IMR-90 (cell line): ENCODE data around the gene PLCB3. TPM values are rescaled to one million over a fixed set of nuclear protein-coding genes. Genes with fewer than 3 reads are reported as not detected.

Experiments
- ATAC-seq: fragments of 200-7000 bp; cut with Tn5 transposase; 2 replicates; pipeline ENCODE4 v1.9.1; 2020; ENCODE audit warnings: low read depth, mild to moderate bottlenecking, moderate library complexity
- BruUV-seq: library from RNA; stranded (reverse); fragments of 400-500 nt; replicated peaks from 2 replicates; lab custom pipeline; 2021; lab: Mats Ljungman, UMichigan
- CTCF ChIA-PET: fragments of 300-600 bp; formaldehyde crosslinking; extraction: SDS; loops from one replicate; lab custom pipeline; 2021; ENCODE audit warnings: antibody characterized with exemption; lab: Yijun Ruan, JAX
- POLR2A ChIA-PET: fragments of 300-600 bp; sonication (Branson Sonifier 250); formaldehyde crosslinking; loops from one replicate; lab custom pipeline; 2022; ENCODE audit warnings: antibody characterized with exemption; ENCODE audit not compliant: unreplicated experiment; lab: Charles Lee
- DNase-seq: peaks from one replicate; pipeline ENCODE4 v3.0.0; 2013
- H2AFZ ChIP-seq: replicated peaks from 2 replicates; pipeline ENCODE3; 2013; ENCODE audit warnings: low read length, mild to moderate bottlenecking; ENCODE audit not compliant: poor library complexity
- H2AK5ac ChIP-seq: 2 replicates; pipeline ENCODE4 v1.6.1; 2013; ENCODE audit warnings: low read depth, low read length, inconsistent platforms
- H2AK9ac ChIP-seq: replicated peaks from 2 replicates; pipeline ENCODE3; 2013; ENCODE audit warnings: mild to moderate bottlenecking, low read depth, low read length, moderate library complexity; ENCODE audit not compliant: poor library complexity
- H2BK120ac ChIP-seq: 2 replicates; pipeline ENCODE4 v1.6.1; 2013; ENCODE audit warnings: low read depth, low read length, inconsistent platforms
- H2BK15ac ChIP-seq: 3 replicates; pipeline ENCODE4 v1.6.1; 2013; ENCODE audit warnings: low read depth, low read length, inconsistent platforms
- H2BK20ac ChIP-seq: 2 replicates; pipeline ENCODE4 v1.6.1; 2013; ENCODE audit warnings: low read depth, mild to moderate bottlenecking, inconsistent platforms, low read length, moderate library complexity
- H2BK5ac ChIP-seq: 2 replicates; pipeline ENCODE4 v1.6.1; 2013; ENCODE audit warnings: mild to moderate bottlenecking, low read depth, low read length, inconsistent platforms; ENCODE audit not compliant: poor library complexity, severe bottlenecking
- H3K14ac ChIP-seq: replicated peaks from 2 replicates; pipeline ENCODE4 v1.6.1; 2013; ENCODE audit warnings: low read depth, low read length, inconsistent platforms
- H3K18ac ChIP-seq: 2 replicates; pipeline ENCODE4 v1.6.1; 2013; ENCODE audit warnings: low read depth, low read length, control low read depth
- H3K23ac ChIP-seq: 2 replicates; pipeline ENCODE4 v1.6.1; 2013; ENCODE audit warnings: low read depth, low read length, inconsistent platforms
- H3K27ac ChIP-seq: 2 replicates; pipeline ENCODE4 v1.5.1; 2013; ENCODE audit warnings: mild to moderate bottlenecking, control low read depth, low read length; ENCODE audit not compliant: insufficient read depth
- H3K27me3 ChIP-seq: 2 replicates; pipeline ENCODE4 v1.6.1; 2013; ENCODE audit warnings: low read length; ENCODE audit not compliant: control insufficient read depth, insufficient read depth
- H3K36me3 ChIP-seq: 2 replicates; pipeline ENCODE4 v1.6.1; 2013; ENCODE audit warnings: low read length, mixed read lengths; ENCODE audit not compliant: control insufficient read depth, insufficient read depth
- H3K4ac ChIP-seq: 2 replicates; pipeline ENCODE4 v1.6.1; 2013; ENCODE audit warnings: low read depth, low read length, inconsistent platforms
- H3K4me1 ChIP-seq: 2 replicates; pipeline ENCODE4 v1.6.1; 2013; ENCODE audit warnings: low read length, mixed read lengths; ENCODE audit not compliant: control insufficient read depth, insufficient read depth
- H3K4me2 ChIP-seq: 2 replicates; pipeline ENCODE4 v1.6.1; 2013; ENCODE audit warnings: low read depth, mild to moderate bottlenecking, control low read depth, low read length, moderate library complexity
- H3K4me3 ChIP-seq: 2 replicates; pipeline ENCODE4 v1.5.1; 2013; ENCODE audit warnings: low read depth, mild to moderate bottlenecking, control low read depth, low read length, moderate library complexity; ENCODE audit not compliant: insufficient read depth
- H3K56ac ChIP-seq: 2 replicates; pipeline ENCODE4 v1.6.1; 2013; ENCODE audit warnings: low read length, inconsistent platforms; ENCODE audit not compliant: insufficient read depth; ENCODE audit errors: extremely low read depth
- H3K79me1 ChIP-seq, 2 experiments: 2 replicates each; pipeline ENCODE4 v1.6.1; 2013; ENCODE audit warnings: low read length in 2 of 2, inconsistent platforms in 1 of 2, low read depth in 1 of 2
- H3K9ac ChIP-seq: 2 replicates; pipeline ENCODE4 v1.6.1; 2013; ENCODE audit warnings: low read depth, low read length, control low read depth
- H3K9me1 ChIP-seq: 2 replicates; pipeline ENCODE4 v1.6.1; 2013; ENCODE audit warnings: low read length, inconsistent platforms; ENCODE audit not compliant: insufficient read depth
- H3K9me3 ChIP-seq: 2 replicates; pipeline ENCODE4 v1.6.1; 2013; ENCODE audit warnings: low read length; ENCODE audit not compliant: control insufficient read depth, insufficient read depth
- H4K20me1 ChIP-seq: 2 replicates; pipeline ENCODE4 v1.6.1; 2013; ENCODE audit warnings: low read length, inconsistent platforms; ENCODE audit not compliant: insufficient read depth
- H4K5ac ChIP-seq: 2 replicates; pipeline ENCODE4 v1.6.1; 2013; ENCODE audit warnings: mild to moderate bottlenecking, low read depth, low read length, control low read depth
- H4K8ac ChIP-seq, 2 experiments: 2 replicates each; pipeline ENCODE4 v1.6.1; 2013; ENCODE audit warnings: low read depth in 2 of 2, low read length in 2 of 2, control low read depth in 1 of 2, inconsistent platforms in 1 of 2
- H4K91ac ChIP-seq: 2 replicates; pipeline ENCODE4 v1.6.1; 2013; ENCODE audit warnings: low read depth, low read length, inconsistent platforms; ENCODE audit not compliant: insufficient read depth
- BHLHE40 ChIP-seq: fragments of 150-350 bp; IDR thresholded peaks from 2 replicates; pipeline ENCODE4 v1.6.1; 2016; ENCODE audit warnings: mild to moderate bottlenecking, low read depth, low read length
- CEBPB ChIP-seq: IDR thresholded peaks from 2 replicates; pipeline ENCODE4 v1.6.1; 2012; ENCODE audit warnings: low read depth, low read length, improper control_type of control experiment
- CHD1 ChIP-seq: IDR thresholded peaks from 2 replicates; pipeline ENCODE4 v1.6.1; 2012; ENCODE audit warnings: low read depth, low read length, improper control_type of control experiment
- CTCF ChIP-seq: conservative IDR thresholded peaks from 2 replicates; pipeline ENCODE4 v1.5.1; 2012; ENCODE audit warnings: mild to moderate bottlenecking, low read depth, low read length, improper control_type of control experiment
- ELK1 ChIP-seq: fragments of 150-350 bp; IDR thresholded peaks from 2 replicates; pipeline ENCODE4 v1.6.1; 2016; ENCODE audit warnings: low read depth, mild to moderate bottlenecking, low read length, moderate library complexity, borderline replicate concordance
- MAZ ChIP-seq: IDR thresholded peaks from 2 replicates; pipeline ENCODE4 v1.6.1; 2012; ENCODE audit warnings: low read depth, mild to moderate bottlenecking, low read length, improper control_type of control experiment, moderate library complexity, borderline replicate concordance
- MXI1 ChIP-seq: IDR thresholded peaks from 2 replicates; pipeline ENCODE4 v1.6.1; 2012; ENCODE audit warnings: low read depth, mild to moderate bottlenecking, low read length, moderate library complexity, borderline replicate concordance
- NFE2L2 ChIP-seq: fragments of 150-350 bp; IDR thresholded peaks from 2 replicates; pipeline ENCODE4 v1.6.1; 2016; ENCODE audit warnings: low read depth, mild to moderate bottlenecking, low read length
- POLR2A ChIP-seq: IDR thresholded peaks from 2 replicates; pipeline ENCODE4 v1.6.1; 2012; ENCODE audit warnings: mild to moderate bottlenecking, low read depth, low read length
- RAD21 ChIP-seq: IDR thresholded peaks from 2 replicates; pipeline ENCODE4 v1.6.1; 2012; ENCODE audit warnings: low read length, improper control_type of control experiment
- RFX5 ChIP-seq: IDR thresholded peaks from 2 replicates; pipeline ENCODE4 v1.8.0; 2012; ENCODE audit warnings: low read depth, mild to moderate bottlenecking, low read length, moderate library complexity
- WGBS, 2 experiments: methylation state at CpG; one replicate each; pipeline versions ENCODE4 v1.1.5 to v1.1.7; 2013; ENCODE audit warnings: missing lambda C conversion rate in 2 of 2; ENCODE audit not compliant: insufficient read length in 1 of 2; ENCODE audit errors: extremely low coverage in 2 of 2; 5-methylcytosine and 5-hydroxymethylcytosine counted together
- dilution Hi-C: fragments of 300-500 bp; cut with HindIII; formaldehyde crosslinking; loops from one replicate; pipeline ENCODE4 v1.14.3; 2018; ENCODE audit warnings: low sequenced_read_pairs; ENCODE audit not compliant: unreplicated experiment
- in situ Hi-C: fragments of 300-500 bp; cut with MboI; formaldehyde crosslinking; loops from 3 replicates; pipeline ENCODE4 v1.14.3; 2019; ENCODE audit warnings: low sequenced_read_pairs, inconsistent platforms, mixed read lengths
- intact Hi-C: fragments of 100-400 bp; cut with micrococcal nuclease; formaldehyde crosslinking; loops from 2 replicates; pipeline ENCODE4 v1.10.0; 2022
- polyA plus RNA-seq, 3 experiments: library from polyadenylated mRNA; depleted of rRNA; stranded (reverse); fragments of >200 nt; gene quantifications; 2 replicates each; pipeline ENCODE4 v1.2.3, GENCODE V29; 2012; ENCODE audit warnings: low replicate concordance in 1 of 3
- total RNA-seq: library from RNA; depleted of rRNA; stranded (reverse); fragments of >200 nt; gene quantifications from 2 replicates; pipeline ENCODE4 v1.2.3, GENCODE V29; 2012

PLCB3 gene
- total and polyA plus RNA-seq, 2 of the 4 experiments (the other 2 are of a cell fraction): 23.9 to 24.9 TPM

DNA sequence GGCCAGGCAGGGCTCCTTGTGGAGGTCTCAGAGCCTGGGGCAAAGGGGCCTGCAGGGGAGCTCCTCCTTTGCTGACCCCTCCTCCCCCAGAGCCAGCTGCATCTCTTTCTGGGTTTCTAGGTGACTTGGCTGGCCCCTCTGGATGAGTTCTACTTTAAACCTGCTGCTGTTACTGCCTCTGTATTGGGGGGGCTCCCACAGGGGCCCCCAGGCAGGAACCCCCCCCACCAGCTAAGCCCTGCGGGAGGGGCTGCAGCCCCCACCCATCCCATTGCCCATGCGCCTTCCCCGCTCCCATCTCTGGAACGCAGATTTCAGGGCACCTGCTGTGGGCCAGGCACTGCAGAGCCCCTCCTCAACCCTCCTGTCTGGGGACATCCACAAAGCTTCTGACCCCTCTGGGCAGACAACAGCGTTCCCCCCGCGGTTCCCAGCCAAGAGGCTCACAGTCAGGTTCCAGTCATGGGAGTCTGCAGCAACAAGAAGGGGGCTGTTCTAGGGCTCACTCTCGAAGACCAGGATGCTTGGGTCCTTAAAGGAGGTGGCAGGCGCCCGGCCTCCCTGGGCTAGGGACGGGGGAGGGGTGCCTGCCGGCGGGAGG, 815 bp upstream of the PLCB3 start:
- peaks cover 8 to 47% of the 10 kb centered on the region in 2 experiments for H3K79me1 ChIP-seq
- H3K23ac ChIP-seq: peak overlapping the region; percentile 48; the same call in 1 of the 2 replicates
- H2BK5ac ChIP-seq: no peak overlapping the region
- H4K91ac ChIP-seq: peak overlapping the region; percentile 34; the same call in 1 of the 2 replicates
- no peak overlapping the region for H3K18ac ChIP-seq
- intact Hi-C loops: loop anchor here (1.0 kb wide), 1 partner anchor 51 kb away; no protein-coding TSS in a partner anchor
- 0 out of 2 replicates have a peak overlapping the region, but pooled peaks have one; percentile 31 for H2AK5ac ChIP-seq
- H3K56ac ChIP-seq: no peak overlapping the region
- peak overlapping the region; percentile 98 for H3K4me3 ChIP-seq
- peak overlapping the region; percentile 99 for H2AFZ ChIP-seq
- in situ Hi-C loops: no loop called here
- H3K14ac ChIP-seq: 0 out of 2 replicates have a peak overlapping the region, but pooled peaks have one; percentile 29
- BruUV-seq: no TSS peak
- POLR2A ChIA-PET: no interaction called here
- peak overlapping the region; percentile 48; the same call in 1 of the 2 replicates for H3K4ac ChIP-seq
- H3K9me1 ChIP-seq: no peaks in the 10 kb centered on the region
- CTCF ChIA-PET: interaction anchor here (0.6 to 1.7 kb wide), 2 partner anchors 51 to 69 kb away, joined by 3 read pairs; no protein-coding TSS in a partner anchor
- H4K20me1 ChIP-seq: peaks cover 10% of the 10 kb centered on the region
- H3K27ac ChIP-seq: no peak overlapping the region
- H3K27me3 ChIP-seq: no peaks in the 10 kb centered on the region
- DNase-seq (no peak), ATAC-seq (no peak; the same call in 1 of the 2 replicates)
- H3K4me2 ChIP-seq: peak overlapping the region; percentile 98
- TF ChIP-seq NFE2L2 (no peak), CEBPB (no peak), RAD21 (no peak), CHD1 (no peak), POLR2A (no peak), MAZ (no peak), ELK1 (no peak), MXI1 (no peak), CTCF (no peak), BHLHE40 (no peak), RFX5 (no peak)
- H3K36me3 ChIP-seq: peaks cover 9% of the 10 kb centered on the region
- H3K9me3 ChIP-seq: no peaks in the 10 kb centered on the region
- H2BK120ac ChIP-seq: peak overlapping the region; percentile 30; the same call in 1 of the 2 replicates
- H2AK9ac ChIP-seq: peak overlapping the region; percentile 60
- no peak overlapping the region for H2BK20ac ChIP-seq
- 0% methylated on average over 4 of the region's 13 CpGs; no CpG with 5 or more reads in 1 of the 2 experiments for WGBS, 2 experiments
- dilution Hi-C loops: no loop called here
- peak overlapping the region; percentile 23 to 36; a peak in 2 of 4 replicates for H4K8ac ChIP-seq
- H3K9ac ChIP-seq: no peak overlapping the region
- no peak overlapping the region for H4K5ac ChIP-seq
- H2BK15ac ChIP-seq: no peak overlapping the region
- H3K4me1 ChIP-seq: peaks cover 10% of the 10 kb centered on the region
